SK-N-SH (cell line): ENCODE measurements around the gene PLTP.
"Not testable (repeated sequence)": the region's sequence is repeated elsewhere in the genome, so short reads cannot be mapped to it uniquely, and the experiment has no call there.

Experiments
- CTCF ChIP-seq: fragments of 200-600 bp; sonication (generic); IDR thresholded peaks from 2 replicates; pipeline ENCODE4 v1.6.1; 2017; ENCODE audit warnings: antibody characterized with exemption, mild to moderate bottlenecking, moderate library complexity
- FOXJ3 ChIP-seq: sonication (generic); formaldehyde crosslinking; IDR thresholded peaks from 2 replicates; pipeline ENCODE4 v1.5.1; 2020; ENCODE audit warnings: mild to moderate bottlenecking, missing genetic modification reagents
- GABPA ChIP-seq: IDR thresholded peaks from 2 replicates; pipeline ENCODE4 v1.4.0; 2012; ENCODE audit warnings: low read depth, mild to moderate bottlenecking
- GATA2 ChIP-seq: sonication (generic); formaldehyde crosslinking; IDR thresholded peaks from 2 replicates; pipeline ENCODE4 v1.5.0; 2020; ENCODE audit warnings: mild to moderate bottlenecking, missing genetic modification reagents
- JUND ChIP-seq: IDR thresholded peaks from 2 replicates; pipeline ENCODE4 v1.4.0; 2012
- MAX ChIP-seq: IDR thresholded peaks from 2 replicates; pipeline ENCODE4 v1.4.0; 2012; ENCODE audit warnings: low read depth
- PBX3 ChIP-seq: IDR thresholded peaks from 2 replicates; pipeline ENCODE4; 2012
- SIN3A ChIP-seq: IDR thresholded peaks from 2 replicates; pipeline ENCODE4 v1.6.1; 2012; ENCODE audit warnings: low read depth, mild to moderate bottlenecking, low read length, moderate library complexity, borderline replicate concordance
- TAF1 ChIP-seq: IDR thresholded peaks from 2 replicates; pipeline ENCODE4 v1.6.1; 2012; ENCODE audit warnings: low read depth, mild to moderate bottlenecking, low read length, moderate library complexity, borderline replicate concordance
- TCF12 ChIP-seq: IDR thresholded peaks from 2 replicates; pipeline ENCODE4 v1.4.0; 2012
- TEAD4 ChIP-seq: IDR thresholded peaks from 2 replicates; pipeline ENCODE4 v1.4.0; 2012; ENCODE audit warnings: mild to moderate bottlenecking, borderline replicate concordance; ENCODE audit not compliant: insufficient read depth
- USF2 ChIP-seq: fragments of 150-350 bp; IDR thresholded peaks from 2 replicates; pipeline ENCODE4 v1.6.1; 2017; ENCODE audit warnings: antibody characterized with exemption, low read length, low read depth, borderline replicate concordance
- YY1 ChIP-seq: IDR thresholded peaks from 2 replicates; pipeline ENCODE4 v1.4.0; 2012; ENCODE audit warnings: low read depth, mild to moderate bottlenecking

GRCh38 chr20:45901332-45901731 is 10.6 kb downstream of the PLTP start:
- not testable (repeated sequence) for TF ChIP-seq CTCF; GABPA; TCF12; USF2; FOXJ3 (CRISPR knock-in tag); SIN3A; TEAD4; JUND; PBX3; TAF1; YY1; MAX; GATA2 (CRISPR knock-in tag)
